IPS DF 6.9 (cell line): ENCODE results near the gene TP63.
"Not testable (repeated sequence)": the region's sequence is repeated elsewhere in the genome, so short reads cannot be mapped to it uniquely, and the experiment has no call there.

Source experiments
- DNase-seq: peaks from one replicate; pipeline ENCODE4 v3.0.0-alpha.2; 2013; ENCODE audit warnings: low read depth, low spot score
- H3K27ac ChIP-seq: one replicate; pipeline ENCODE4 v1.5.1; 2013; ENCODE audit warnings: low read length, control low read depth
- H3K27me3 ChIP-seq: 2 replicates; pipeline ENCODE4 v1.6.1; 2013; ENCODE audit warnings: mild to moderate bottlenecking, low read length; ENCODE audit not compliant: control insufficient read depth, insufficient read depth
- H3K36me3 ChIP-seq: 2 replicates; pipeline ENCODE4 v1.6.1; 2013; ENCODE audit warnings: low read length; ENCODE audit not compliant: control insufficient read depth, insufficient read depth
- H3K4me1 ChIP-seq: 2 replicates; pipeline ENCODE4 v1.6.1; 2013; ENCODE audit warnings: low read length; ENCODE audit not compliant: control insufficient read depth, insufficient read depth
- H3K4me3 ChIP-seq: 2 replicates; pipeline ENCODE4 v1.5.1; 2013; ENCODE audit warnings: mild to moderate bottlenecking, low read length
- H3K9me3 ChIP-seq: 2 replicates; pipeline ENCODE4 v1.6.1; 2013; ENCODE audit warnings: low read length, inconsistent platforms; ENCODE audit not compliant: control insufficient read depth, insufficient read depth
- WGBS: extraction: QIAGEN DNeasy Blood & Tissue Kit; methylation state at CpG from one replicate; pipeline ENCODE4 v1.1.7; 2013; ENCODE audit warnings: mixed read lengths, missing lambda C conversion rate; ENCODE audit not compliant: insufficient read length, insufficient coverage; 5-methylcytosine and 5-hydroxymethylcytosine counted together

TP63 gene

GRCh38 chr3:189597918-189598317 lies 33.3 kb upstream of the TP63 start:
- H3K9me3 ChIP-seq = no peaks in the 10 kb centered on the region
- no peaks in the 10 kb centered on the region for H3K36me3 ChIP-seq
- no peaks in the 10 kb centered on the region for H3K4me1 ChIP-seq
- H3K27me3 ChIP-seq = no peaks in the 10 kb centered on the region
- no peak for DNase-seq
- 100% methylated on average over 1 of the region's 2 CpGs for WGBS
- H3K27ac ChIP-seq = no peak overlapping the region
- no peak overlapping the region for H3K4me3 ChIP-seq

GRCh38 chr3:189598530-189599225 lies 32.5 kb upstream of the TP63 start:
- Histone ChIP-seq H3K9me3 (no peaks in the 10 kb centered on the region), H3K4me3 (no peak overlapping the region), H3K27me3 (no peaks in the 10 kb centered on the region), H3K36me3 (no peaks in the 10 kb centered on the region), H3K4me1 (no peaks in the 10 kb centered on the region), H3K27ac (no peak overlapping the region)
- no peak for DNase-seq
- 100% methylated on average over 1 of the region's 6 CpGs for WGBS

GRCh38 chr3:189602471-189602870 lies 28.7 kb upstream of the TP63 start:
- H3K27me3 ChIP-seq = no peaks in the 10 kb centered on the region
- H3K4me1 ChIP-seq = no peaks in the 10 kb centered on the region
- no peak for DNase-seq

GRCh38 chr3:189605717-189606116 lies 25.5 kb upstream of the TP63 start:
- Histone ChIP-seq H3K9me3 (no peaks in the 10 kb centered on the region), H3K4me1 (no peaks in the 10 kb centered on the region), H3K36me3 (no peaks in the 10 kb centered on the region), H3K27me3 (no peaks in the 10 kb centered on the region), H3K27ac (no peak overlapping the region), H3K4me3 (no peak overlapping the region)
- no CpG with 5 or more reads among the region's 2 CpGs for WGBS
- no peak for DNase-seq

More at GRCh38 chr3:189602471-189602870, 28.7 kb upstream of the TP63 start:
- WGBS = no CpG with 5 or more reads among the region's 5 CpGs
- H3K9me3 ChIP-seq = no peaks in the 10 kb centered on the region
- no peaks in the 10 kb centered on the region for H3K36me3 ChIP-seq
- no peak overlapping the region for H3K4me3 ChIP-seq
- H3K27ac ChIP-seq = no peak overlapping the region

- DNase-seq = no peak
- H3K9me3 ChIP-seq = no peaks in the 10 kb centered on the region
- no CpG with 5 or more reads among the region's 4 CpGs for WGBS
These were observed 24.4 kb upstream of the TP63 start for GRCh38 chr3:189606774-189607173.

GRCh38 chr3:189612641-189613040 lies 18.5 kb upstream of the TP63 start:
- not testable (repeated sequence) for DNase-seq, H3K4me1 ChIP-seq
- no CpG with 5 or more reads among the region's 2 CpGs for WGBS

More at GRCh38 chr3:189606774-189607173, 24.4 kb upstream of the TP63 start:
- Histone ChIP-seq H3K4me1 (no peaks in the 10 kb centered on the region), H3K27me3 (no peaks in the 10 kb centered on the region), H3K27ac (no peak overlapping the region), H3K36me3 (no peaks in the 10 kb centered on the region), H3K4me3 (no peak overlapping the region)

GRCh38 chr3:189613122-189613521 lies 18.1 kb upstream of the TP63 start:
- H3K4me1 ChIP-seq = no peaks in the 10 kb centered on the region
- DNase-seq = no peak
- H3K9me3 ChIP-seq = no peaks in the 10 kb centered on the region
- H3K36me3 ChIP-seq = no peaks in the 10 kb centered on the region
- H3K27ac ChIP-seq = no peak overlapping the region
- H3K27me3 ChIP-seq = no peaks in the 10 kb centered on the region
- no peak overlapping the region for H3K4me3 ChIP-seq
- no CpG with 5 or more reads among the region's 1 CpG for WGBS

More at GRCh38 chr3:189612641-189613040, 18.5 kb upstream of the TP63 start:
- not testable (repeated sequence) for H3K36me3 ChIP-seq, H3K4me3 ChIP-seq, H3K27ac ChIP-seq, H3K27me3 ChIP-seq, H3K9me3 ChIP-seq

- H3K27ac ChIP-seq = no peak overlapping the region
- H3K27me3 ChIP-seq = no peaks in the 10 kb centered on the region
- H3K4me3 ChIP-seq = no peak overlapping the region
- DNase-seq = no peak
- no peaks in the 10 kb centered on the region for H3K4me1 ChIP-seq
- H3K9me3 ChIP-seq = no peaks in the 10 kb centered on the region
- no CpG with 5 or more reads among the region's 9 CpGs for WGBS
- H3K36me3 ChIP-seq = no peaks in the 10 kb centered on the region
These were observed 9.1 kb upstream of the TP63 start for GRCh38 chr3:189621948-189622603.

- Histone ChIP-seq H3K27ac (no peak overlapping the region), H3K9me3 (no peaks in the 10 kb centered on the region), H3K4me3 (no peak overlapping the region), H3K36me3 (no peaks in the 10 kb centered on the region), H3K4me1 (no peaks in the 10 kb centered on the region), H3K27me3 (no peaks in the 10 kb centered on the region)
- WGBS = no CpG with 5 or more reads among the region's 7 CpGs
- DNase-seq = no peak
These were observed 8.6 kb upstream of the TP63 start for GRCh38 chr3:189622629-189623028.

GRCh38 chr3:189624130-189624529 lies 7.1 kb upstream of the TP63 start:
- no CpG with 5 or more reads among the region's 1 CpG for WGBS
- Histone ChIP-seq H3K27me3 (no peaks in the 10 kb centered on the region), H3K27ac (no peak overlapping the region), H3K36me3 (no peaks in the 10 kb centered on the region), H3K4me3 (no peak overlapping the region), H3K4me1 (no peaks in the 10 kb centered on the region), H3K9me3 (no peaks in the 10 kb centered on the region)
- no peak for DNase-seq

GRCh38 chr3:189625071-189625470 lies 6.1 kb upstream of the TP63 start:
- no peaks in the 10 kb centered on the region for H3K27me3 ChIP-seq
- H3K4me3 ChIP-seq = no peak overlapping the region
- no peaks in the 10 kb centered on the region for H3K4me1 ChIP-seq
- H3K27ac ChIP-seq = no peak overlapping the region
- DNase-seq = no peak
- WGBS = no CpG with 5 or more reads among the region's 3 CpGs
- H3K36me3 ChIP-seq = no peaks in the 10 kb centered on the region
- H3K9me3 ChIP-seq = no peaks in the 10 kb centered on the region
